Right forelimb (tissue), 1 donor: ENCODE results near the gene PPM1K.

Source experiments
- DNase-seq: peaks from one replicate; pipeline ENCODE4 v3.0.0-alpha.2; 2018

PPM1K gene

DNA sequence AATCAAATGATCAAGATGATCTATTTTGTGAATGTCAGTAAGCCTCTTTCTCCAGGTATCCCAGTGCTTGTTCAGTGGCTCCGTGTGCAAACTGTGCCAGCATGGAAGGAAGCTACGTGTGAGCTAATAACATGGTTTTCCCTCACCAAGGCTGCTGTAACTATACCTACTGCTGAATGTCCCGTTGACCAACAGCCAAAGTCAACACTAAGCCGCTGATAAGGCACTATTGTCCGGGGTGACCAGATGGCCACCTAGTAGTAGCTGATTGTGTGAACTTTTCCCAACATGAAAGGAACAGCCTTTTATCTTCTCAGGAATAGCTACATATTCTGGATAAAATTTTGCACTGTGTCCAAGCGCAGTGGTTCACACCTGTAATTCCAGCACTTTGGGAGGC, 68.0 kb downstream of the PPM1K start:
- DNase-seq, result no peak

DNA sequence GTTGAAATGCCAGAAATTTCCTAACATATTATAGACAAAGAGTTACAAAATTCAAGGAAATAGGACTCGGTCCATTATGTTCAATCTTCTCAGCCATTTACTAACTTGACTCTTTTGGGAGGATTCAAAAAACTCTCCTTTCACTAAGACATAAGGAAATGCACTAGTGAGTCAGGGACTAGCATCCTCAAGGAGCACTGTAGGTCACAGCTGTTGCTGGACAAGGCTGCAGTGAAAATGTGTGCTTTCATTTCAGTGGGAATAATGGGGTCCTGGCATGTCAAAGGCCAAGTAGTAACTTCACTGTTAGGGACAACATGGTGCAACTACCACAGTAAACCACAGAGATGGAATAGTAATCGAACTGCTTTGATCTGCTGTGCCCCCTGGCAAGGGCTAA, 69.0 kb downstream of the PPM1K start:
- no peak for DNase-seq

DNA sequence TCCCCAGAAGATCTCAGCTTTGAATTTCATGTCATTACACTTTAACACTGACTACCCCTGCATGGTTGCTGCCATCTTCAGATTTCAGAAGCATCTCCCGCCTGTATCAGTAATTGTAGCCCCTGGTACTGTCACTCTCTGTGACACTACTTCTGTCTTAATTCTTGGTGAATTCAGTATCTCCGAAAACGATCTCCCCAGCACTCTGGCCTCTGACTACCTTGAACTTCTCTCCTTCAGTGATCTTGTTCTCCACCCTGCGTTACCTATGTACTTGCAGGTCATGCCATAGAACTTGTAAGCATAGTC, 72.2 kb downstream of the PPM1K start:
- no peak for DNase-seq

DNA sequence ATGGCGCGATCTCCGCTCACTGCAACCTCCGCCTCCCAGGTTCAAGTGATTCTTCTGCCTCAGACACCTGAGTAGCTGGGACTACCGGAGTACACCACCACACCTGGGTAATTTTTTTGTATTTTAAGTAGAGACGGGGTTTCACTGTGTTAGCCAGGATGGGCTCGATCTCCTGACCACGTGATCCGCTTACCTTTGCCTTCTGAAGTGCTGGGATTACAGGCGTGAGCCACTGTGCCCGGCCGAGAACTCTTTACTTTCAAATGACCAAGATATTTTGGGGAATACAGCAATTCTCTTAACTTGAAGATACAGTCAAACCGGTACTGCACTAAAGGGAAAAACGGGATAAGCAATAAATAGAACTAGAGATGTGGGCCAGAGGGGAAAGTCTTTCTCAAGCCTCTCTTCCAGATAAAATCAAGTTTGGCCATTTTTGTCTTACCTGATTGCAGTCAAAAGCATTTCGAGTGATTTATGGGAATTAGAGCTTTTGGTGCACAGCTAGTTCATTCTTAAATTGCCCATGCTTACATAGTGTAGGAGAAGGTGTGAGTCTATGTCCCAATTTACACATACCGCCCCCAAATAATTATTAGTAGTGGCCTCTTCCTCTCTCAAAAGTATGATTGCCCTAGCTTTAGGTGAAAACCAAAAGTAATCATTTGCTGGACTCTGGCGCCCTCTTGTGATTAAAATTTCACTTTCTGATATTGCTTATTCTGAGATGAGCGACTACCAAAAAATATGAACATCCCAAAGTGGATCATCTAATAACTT, 72.7 kb downstream of the PPM1K start:
- no peak for DNase-seq

DNA sequence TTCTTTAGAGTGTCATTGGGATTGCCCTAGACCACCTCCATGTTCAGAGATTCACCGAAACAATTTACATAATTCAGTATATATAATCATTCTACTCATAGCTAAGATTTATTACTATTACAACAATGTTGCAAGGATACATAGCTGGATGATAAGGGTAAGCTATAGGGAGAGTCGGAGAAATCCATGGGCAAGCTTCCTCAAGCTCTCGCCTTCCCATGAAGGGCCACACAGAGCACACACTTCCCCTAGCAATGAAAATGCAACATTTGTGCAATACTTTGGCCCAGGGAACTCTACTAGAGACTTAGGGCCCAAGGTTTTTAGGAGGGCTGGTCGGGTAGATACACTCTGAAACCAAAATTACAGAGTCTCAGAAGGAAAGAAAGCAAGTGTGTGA, 76.2 kb downstream of the PPM1K start:
- no peak for DNase-seq
